AG04450 (cell line): Measurements from ENCODE around the gene VARS1. TPM values are rescaled to one million over a fixed set of nuclear protein-coding genes. Genes with fewer than 3 reads are reported as not detected.
"Not testable (repeated sequence)": the region's sequence is repeated elsewhere in the genome, so short reads cannot be mapped to it uniquely, and the experiment has no call there.

Experiments
- CTCF ChIA-PET: fragments of 300-600, 350-600 bp; formaldehyde crosslinking; extraction: SDS; loops from one replicate; lab custom pipeline; 2022; ENCODE audit warnings: antibody characterized with exemption, inconsistent platforms; lab: Charles Lee
- POLR2A ChIA-PET: fragments of 350-600 bp; formaldehyde crosslinking; extraction: SDS; loops from one replicate; lab custom pipeline; 2021; ENCODE audit warnings: antibody characterized with exemption, inconsistent platforms; lab: Yijun Ruan, JAX
- DNase-seq: peaks from one replicate; pipeline ENCODE4 v3.0.0-alpha.2; 2011; ENCODE audit warnings: low read depth, low spot score
- H3K27ac ChIP-seq: one replicate; pipeline ENCODE4 v1.5.1; 2012; ENCODE audit warnings: low read depth, low read length, control low read depth
- H3K27me3 ChIP-seq: one replicate; pipeline ENCODE4 v1.6.0; 2012; ENCODE audit warnings: low read length; ENCODE audit not compliant: control insufficient read depth, insufficient read depth
- H3K4me3 ChIP-seq: 2 replicates; pipeline ENCODE4 v1.5.1; 2011; ENCODE audit warnings: mild to moderate bottlenecking, low read depth, low read length, control low read depth
- H3K9me3 ChIP-seq: 2 replicates; pipeline ENCODE4 v1.5.1; 2012; ENCODE audit warnings: low read length; ENCODE audit not compliant: control insufficient read depth, insufficient read depth
- CTCF ChIP-seq: IDR thresholded peaks from 2 replicates; pipeline ENCODE4 v1.5.1; 2011; ENCODE audit warnings: low read depth, low read length, control low read depth, inconsistent platforms
- polyA minus RNA-seq: library from RNA; depleted of rRNA, polyadenylated mRNA; stranded (reverse); fragments of >200 nt; gene quantifications from 2 replicates; pipeline ENCODE4 v1.2.3, GENCODE V29; 2011; rRNA and poly(A)+ RNA removed
- polyA plus RNA-seq: library from polyadenylated mRNA; depleted of rRNA; stranded (reverse); fragments of >200 nt; gene quantifications from 2 replicates; pipeline ENCODE4 v1.2.3, GENCODE V29; 2011; rRNA removed

VARS1 gene
- 16.0 and 23.9 TPM in 2 replicates for polyA plus RNA-seq
- polyA minus RNA-seq, result 54.4 and 69.8 TPM in 2 replicates

GRCh38 chr6:31795616-31796298 is at the start of gene VARS1:
VARS1 (minus strand) TSS chr6:31795752; CDS start chr6:31795217, 535 bp downstream.
- ChIA-PET CTCF (interaction anchor here (0.7 to 2.3 kb wide), 13 partner anchors 9 to 259 kb away, joined by 3 to 25 read pairs (median 3); partner anchors contain the start of genes LSM2 and LY6G6D), POLR2A (interaction anchor here (0.6 to 2.9 kb wide), 9 partner anchors 11 to 66 kb away, joined by 4 to 27 read pairs (median 5); partner anchors contain the start of genes HSPA1A, HSPA1B, HSPA1L and LSM2)
- H3K27ac ChIP-seq, result peak within 1 kb of the TSS; percentile 77
- DNase-seq, result peak; percentile 62
- peak within 1 kb of the TSS; percentile 84 for H3K4me3 ChIP-seq
- TF ChIP-seq CTCF, result peak; percentile 72
- H3K9me3 ChIP-seq, result no peaks in the 10 kb centered on the region
- no peaks in the 10 kb centered on the region for H3K27me3 ChIP-seq

- ChIA-PET POLR2A (interaction anchor here (0.7 to 1.2 kb wide), 4 partner anchors 9 to 17 kb away, joined by 3 read pairs; partner anchors contain the start of gene HSPA1B), CTCF (no interaction called here)
- Histone ChIP-seq H3K9me3 (no peaks in the 10 kb centered on the region; the same call in 1 of the 2 replicates), H3K27me3 (no peaks in the 10 kb centered on the region), H3K4me3 (no peak overlapping the region), H3K27ac (no peak overlapping the region)
- no peak for DNase-seq
- TF ChIP-seq CTCF, result no peak
Observed at GRCh38 chr6:31844507-31844906, 49.0 kb upstream of the VARS1 start.

GRCh38 chr6:31842053-31842452 is 46.5 kb upstream of the VARS1 start:
- POLR2A ChIA-PET, result no interaction called here
- no peak for TF ChIP-seq CTCF
- Histone ChIP-seq H3K4me3 (no peak overlapping the region), H3K27ac (no peak overlapping the region), H3K9me3 (no peaks in the 10 kb centered on the region; the same call in 1 of the 2 replicates), H3K27me3 (no peaks in the 10 kb centered on the region)
- CTCF ChIA-PET, result no interaction called here
- no peak for DNase-seq

- H3K4me3 ChIP-seq, DNase-seq, H3K9me3 ChIP-seq, H3K27ac ChIP-seq, H3K27me3 ChIP-seq: not testable (repeated sequence)
- CTCF ChIA-PET, result interaction anchor here (0.8 to 1.6 kb wide), 2 partner anchors 10 to 48 kb away, joined by 3 to 5 read pairs; no protein-coding TSS in a partner anchor
- POLR2A ChIA-PET, result interaction anchor here (0.7 to 1.6 kb wide), 2 partner anchors 44 to 1208 kb away, joined by 4 read pairs; no protein-coding TSS in a partner anchor
Observed at GRCh38 chr6:31839779-31840126, 44.2 kb upstream of the VARS1 start.

- POLR2A ChIA-PET, result interaction anchor here (1.6 kb wide), 1 partner anchor 43 kb away, joined by 4 read pairs; no protein-coding TSS in a partner anchor
- Histone ChIP-seq H3K27me3 (no peaks in the 10 kb centered on the region), H3K9me3 (no peaks in the 10 kb centered on the region; the same call in 1 of the 2 replicates), H3K27ac (no peak overlapping the region), H3K4me3 (no peak overlapping the region)
- DNase-seq, result no peak
- TF ChIP-seq CTCF, result no peak
- CTCF ChIA-PET, result interaction anchor here (1.6 kb wide), 1 partner anchor 48 kb away, joined by 5 read pairs; no protein-coding TSS in a partner anchor
Observed at GRCh38 chr6:31838968-31839367, 43.4 kb upstream of the VARS1 start.

- POLR2A ChIA-PET, result not testable (repeated sequence)
Observed at GRCh38 chr6:31838114-31838553, 42.6 kb upstream of the VARS1 start.

More at GRCh38 chr6:31838114-31838553, 42.6 kb upstream of the VARS1 start:
- DNase-seq, H3K27ac ChIP-seq, CTCF ChIA-PET, H3K27me3 ChIP-seq, H3K9me3 ChIP-seq: not testable (repeated sequence)
- H3K4me3 ChIP-seq, result peak overlapping the region; percentile 92
